Left renal pelvis (tissue), 4 donors: Measurements from ENCODE around the gene PPP1R15B. TPM values are rescaled to one million over a fixed set of nuclear protein-coding genes. Genes with fewer than 3 reads are reported as not detected.

Experiments used
- DNase-seq, 4 donors: peaks; one replicate each; pipeline ENCODE4 v3.0.0-alpha.2; 2013; ENCODE audit warnings: low read depth in 4 of 4, low spot score in 3 of 4
- polyA plus RNA-seq, 4 donors: library from polyadenylated mRNA; unstranded; fragments of 120-200 nt; gene quantifications; one replicate each; pipeline ENCODE4 v1.2.1, GENCODE V29; 2013; ENCODE audit not compliant: insufficient read length in 4 of 4

The PPP1R15B gene
- polyA plus RNA-seq, 4 donors: 41.0 to 85.0 (median 43.3) TPM

DNA sequence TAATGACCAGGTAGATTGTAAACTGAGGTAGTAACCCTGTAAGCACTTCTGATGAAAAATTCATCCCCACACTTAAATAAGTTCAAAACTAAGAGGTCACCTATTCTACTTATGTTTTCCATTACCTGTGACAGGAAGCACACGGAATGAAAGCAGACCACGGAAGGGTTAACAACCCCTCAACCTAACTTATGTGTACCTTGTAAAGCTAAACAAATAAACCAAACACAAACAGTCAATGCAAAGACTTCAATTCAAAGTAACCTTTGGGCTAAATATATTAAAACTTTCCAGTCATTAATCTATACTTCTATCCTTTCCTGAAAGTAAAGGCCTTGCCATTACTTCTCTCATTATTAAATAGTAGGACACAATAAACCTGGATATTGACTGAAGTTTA lies 7.0 kb downstream of the PPP1R15B start:
- no peak for DNase-seq

DNA sequence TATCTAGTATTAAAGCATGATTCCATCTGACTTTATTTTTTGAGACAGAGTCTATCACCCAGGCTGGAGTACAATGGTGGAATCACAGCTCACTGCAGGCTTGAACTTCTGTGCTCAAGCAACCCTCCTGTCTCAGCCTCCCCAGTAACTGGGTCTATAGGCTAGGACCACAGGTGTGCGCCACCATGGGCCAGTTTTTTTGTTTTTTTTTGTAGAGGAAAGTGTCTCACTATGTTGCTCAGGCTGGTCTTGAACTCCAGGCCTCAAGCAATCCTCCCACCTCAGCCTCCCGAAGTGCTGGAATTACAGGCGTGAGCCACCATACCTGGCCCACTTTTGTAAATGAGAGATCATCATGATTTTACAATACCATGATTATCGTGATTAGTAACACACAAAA lies 9.2 kb downstream of the PPP1R15B start:
- no peak for DNase-seq

DNA sequence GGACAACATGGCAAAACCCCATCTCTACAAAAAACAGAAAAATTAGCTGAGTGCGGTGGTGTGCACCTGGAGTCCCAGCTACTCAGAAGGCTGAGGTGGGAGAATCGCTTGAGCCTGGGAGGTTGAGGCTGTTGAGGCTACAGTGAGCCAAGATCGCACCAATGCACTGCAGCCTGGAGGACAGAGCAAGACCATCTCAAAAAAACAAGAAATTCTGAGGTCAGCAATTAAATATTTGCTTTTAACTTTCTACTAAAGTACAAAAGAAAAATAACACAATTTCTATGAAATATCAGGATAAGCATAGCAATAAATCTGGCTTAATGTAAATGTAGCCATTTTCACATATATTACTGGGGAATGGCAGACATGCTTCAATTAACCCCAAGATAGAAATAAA lies 9.9 kb downstream of the PPP1R15B start:
- DNase-seq: no peak

DNA sequence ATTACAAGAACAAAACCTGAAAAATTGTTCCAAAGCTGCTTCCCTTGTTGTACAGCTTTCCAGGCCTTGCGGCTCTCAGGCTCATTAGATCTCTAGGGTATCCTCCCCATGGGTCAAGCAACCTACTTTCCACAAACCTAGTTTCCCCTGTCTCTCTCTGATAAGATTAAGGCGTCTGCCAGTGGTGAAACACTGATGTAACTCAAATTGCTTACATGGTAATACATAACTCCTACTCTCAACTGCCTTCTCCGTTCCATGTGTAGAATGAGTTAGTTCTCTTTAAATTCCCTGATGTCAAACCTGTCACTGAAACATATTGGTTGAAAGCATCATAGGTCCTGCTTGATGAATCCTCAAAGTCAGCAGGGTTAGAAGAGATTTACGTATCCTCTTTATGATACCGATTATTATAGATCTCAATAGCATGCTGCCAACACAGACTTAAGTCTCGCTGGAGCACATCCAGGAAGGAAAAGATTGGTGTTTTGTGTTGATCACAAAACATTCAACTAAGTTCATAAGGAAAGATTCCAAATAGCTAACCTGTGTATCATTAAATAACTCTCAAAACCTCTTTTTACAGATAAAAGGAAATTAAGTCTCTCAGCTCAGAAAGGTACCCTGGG lies 10.6 kb downstream of the PPP1R15B start:
- no peak for DNase-seq

DNA sequence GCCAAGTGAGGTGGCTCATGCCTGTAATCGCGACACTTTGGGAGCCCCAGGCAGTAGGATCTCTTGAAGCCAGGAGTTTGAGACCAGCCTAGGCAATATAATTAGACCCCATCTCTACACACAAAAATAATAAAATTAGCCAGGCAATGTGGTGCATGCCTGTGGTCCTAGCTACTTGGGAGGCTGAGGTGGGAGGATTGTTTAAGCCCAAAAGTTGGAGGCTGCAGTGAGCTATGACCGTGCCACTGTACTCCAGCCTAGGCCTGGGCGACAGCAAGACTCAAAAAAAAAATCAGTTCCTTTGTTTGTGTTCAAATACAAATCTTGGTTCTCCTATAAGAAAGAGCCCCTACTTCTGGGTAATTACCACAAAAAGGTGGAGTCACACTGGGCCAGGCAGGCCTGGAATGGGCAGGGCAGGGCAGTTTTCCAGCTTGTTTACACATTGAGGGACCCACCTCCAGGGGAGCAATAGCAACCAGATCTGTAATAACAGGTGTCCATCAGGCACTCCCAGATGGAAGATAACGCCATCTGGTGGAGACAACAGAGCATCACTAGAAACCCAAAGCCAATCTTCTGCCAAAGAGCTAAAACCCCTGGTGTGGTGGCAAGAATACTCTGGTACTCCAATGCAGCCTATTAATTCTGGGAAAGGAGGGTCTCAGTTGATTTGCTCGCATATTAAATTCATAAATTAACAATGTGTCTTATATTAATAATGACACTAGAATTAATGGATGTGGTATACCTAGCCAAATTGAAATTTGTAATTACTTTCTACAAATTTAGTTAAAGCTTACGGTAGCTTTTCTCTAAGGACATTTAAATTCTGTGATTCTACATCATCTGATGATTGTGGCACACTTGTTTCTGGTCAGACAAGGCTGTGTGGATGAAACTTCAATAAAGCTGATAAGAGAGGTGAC lies 13.2 kb downstream of the PPP1R15B start:
- DNase-seq: no peak

DNA sequence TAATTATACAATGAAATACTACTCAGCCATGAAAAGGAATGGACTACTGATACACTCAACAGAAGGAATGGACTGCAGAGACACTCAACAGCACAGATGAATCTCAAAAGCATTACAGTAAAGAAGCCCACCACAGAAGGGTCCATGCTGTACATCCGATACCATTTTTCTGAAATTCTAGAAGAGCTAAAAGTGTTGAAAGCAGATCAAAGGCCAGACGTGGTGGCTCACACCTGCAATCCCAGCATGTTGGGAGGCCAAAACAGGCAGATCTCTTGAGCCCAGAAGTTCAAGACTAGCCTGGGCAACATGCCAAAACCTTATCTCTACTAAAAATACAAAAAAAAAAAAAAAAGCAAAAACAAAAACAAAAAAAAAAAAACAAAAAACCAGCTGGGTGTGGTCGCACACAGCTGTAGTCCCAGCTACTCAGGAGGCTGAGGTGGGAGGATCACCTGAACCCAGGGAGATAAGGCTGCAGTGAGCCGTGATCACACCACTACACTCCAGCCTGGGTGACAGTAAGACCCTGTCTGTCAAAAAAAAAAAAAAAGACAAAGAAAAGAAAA lies 15.5 kb downstream of the PPP1R15B start:
- DNase-seq: no peak

DNA sequence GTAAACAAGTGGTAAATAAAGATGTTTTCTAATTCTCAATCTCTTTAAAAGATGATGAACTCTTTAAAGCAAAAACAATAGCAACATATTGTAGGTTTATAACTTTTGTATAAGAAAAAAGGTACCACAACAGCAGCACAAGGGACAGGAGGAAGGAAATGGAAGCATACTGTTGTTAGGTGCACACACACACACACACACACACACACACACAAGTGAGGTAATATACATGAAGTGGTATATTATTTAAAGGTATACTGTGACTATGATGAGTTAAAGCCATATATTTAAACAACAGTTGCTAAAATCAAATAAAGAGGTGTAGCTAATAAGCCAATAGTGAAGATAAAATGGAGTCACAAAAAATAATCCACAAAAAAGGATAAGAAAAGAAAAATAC lies 20.0 kb downstream of the PPP1R15B start:
- DNase-seq: no peak

DNA sequence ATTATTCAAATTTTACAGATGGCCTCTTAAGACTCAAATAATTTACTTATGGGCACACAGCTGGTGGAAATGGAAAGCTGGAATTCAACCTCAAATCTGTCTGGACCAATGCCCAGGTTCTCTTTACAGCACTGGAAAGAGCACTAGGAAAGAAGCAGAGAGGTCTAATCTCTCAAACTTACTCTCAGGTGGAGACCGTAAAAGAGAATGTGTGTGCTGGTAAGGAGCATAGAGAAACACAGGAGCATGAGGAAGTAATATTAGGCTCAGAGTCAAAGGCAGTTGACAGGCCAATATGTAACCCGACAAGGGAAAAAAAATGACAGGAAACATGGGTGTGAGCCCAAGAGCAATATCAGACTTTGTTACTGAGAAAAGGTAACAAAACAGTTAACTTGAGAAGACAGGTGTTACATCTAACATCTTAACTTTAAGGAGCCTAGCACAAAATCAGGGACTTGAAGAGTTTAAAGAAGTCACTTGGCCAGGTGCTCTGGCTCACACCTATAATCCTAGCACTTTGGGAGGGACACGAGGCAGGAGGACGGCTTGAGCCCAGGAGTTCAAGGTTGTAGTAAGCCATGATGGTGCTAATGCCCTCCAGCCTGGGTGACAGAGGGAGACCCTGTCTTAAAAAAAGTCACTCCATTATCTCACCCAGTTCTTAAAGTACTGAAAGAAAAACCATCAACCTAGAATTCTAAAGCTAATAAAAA lies 20.7 kb downstream of the PPP1R15B start:
- DNase-seq: no peak

DNA sequence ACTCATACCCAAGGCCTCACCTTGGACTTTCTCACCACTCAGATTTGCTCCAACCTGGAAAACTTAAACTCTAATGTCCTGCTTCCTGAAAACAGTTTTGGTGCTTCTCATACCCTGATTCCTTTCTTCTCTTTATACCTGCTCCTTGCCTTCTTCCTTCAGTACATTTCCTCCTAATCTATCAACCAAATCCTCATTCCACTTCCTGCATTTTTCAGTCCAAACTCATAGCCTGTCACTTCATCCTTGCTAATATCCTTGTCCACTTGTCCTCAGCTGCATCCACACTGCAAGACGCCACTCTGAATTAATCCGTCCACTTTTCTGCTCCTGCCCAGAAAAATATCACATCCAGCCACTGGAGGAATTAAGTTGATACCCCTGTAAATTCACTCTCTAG lies 25.9 kb downstream of the PPP1R15B start:
- DNase-seq: no peak

DNA sequence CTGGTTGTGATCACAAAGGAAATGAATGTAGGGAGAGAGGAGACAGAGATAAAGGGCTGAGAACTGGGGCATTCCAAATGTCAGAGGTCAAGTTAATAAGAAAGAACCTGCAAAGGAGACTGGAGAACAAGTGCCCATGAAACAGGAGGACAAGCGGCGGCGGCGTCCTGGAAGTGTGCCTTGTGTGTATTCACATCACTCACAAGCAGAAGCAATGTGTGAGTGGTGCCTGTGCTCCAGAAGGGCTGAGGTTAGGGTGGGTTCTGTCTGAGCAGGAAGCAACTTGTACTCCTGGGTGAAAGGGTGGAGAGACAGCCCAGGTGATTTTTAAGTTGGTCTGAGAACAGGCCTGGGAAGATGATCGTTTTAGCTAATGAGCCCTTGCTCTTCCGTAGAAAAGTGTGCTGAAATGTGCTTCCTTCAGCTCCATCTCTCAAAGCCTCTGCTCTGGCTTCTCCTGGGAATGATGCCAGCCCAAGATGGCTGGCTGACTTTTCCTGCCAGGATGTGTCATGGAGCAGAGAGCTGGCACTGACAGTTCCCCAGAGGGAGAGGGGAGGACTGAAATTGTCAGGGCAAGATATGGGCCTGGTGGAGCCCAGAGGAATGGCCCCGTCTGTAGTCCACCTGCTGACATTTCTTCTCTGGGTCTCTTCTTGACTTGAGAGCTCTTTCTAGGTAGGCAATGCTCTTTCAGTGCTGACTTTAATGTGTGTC lies 26.8 kb downstream of the PPP1R15B start:
- DNase-seq: no peak

DNA sequence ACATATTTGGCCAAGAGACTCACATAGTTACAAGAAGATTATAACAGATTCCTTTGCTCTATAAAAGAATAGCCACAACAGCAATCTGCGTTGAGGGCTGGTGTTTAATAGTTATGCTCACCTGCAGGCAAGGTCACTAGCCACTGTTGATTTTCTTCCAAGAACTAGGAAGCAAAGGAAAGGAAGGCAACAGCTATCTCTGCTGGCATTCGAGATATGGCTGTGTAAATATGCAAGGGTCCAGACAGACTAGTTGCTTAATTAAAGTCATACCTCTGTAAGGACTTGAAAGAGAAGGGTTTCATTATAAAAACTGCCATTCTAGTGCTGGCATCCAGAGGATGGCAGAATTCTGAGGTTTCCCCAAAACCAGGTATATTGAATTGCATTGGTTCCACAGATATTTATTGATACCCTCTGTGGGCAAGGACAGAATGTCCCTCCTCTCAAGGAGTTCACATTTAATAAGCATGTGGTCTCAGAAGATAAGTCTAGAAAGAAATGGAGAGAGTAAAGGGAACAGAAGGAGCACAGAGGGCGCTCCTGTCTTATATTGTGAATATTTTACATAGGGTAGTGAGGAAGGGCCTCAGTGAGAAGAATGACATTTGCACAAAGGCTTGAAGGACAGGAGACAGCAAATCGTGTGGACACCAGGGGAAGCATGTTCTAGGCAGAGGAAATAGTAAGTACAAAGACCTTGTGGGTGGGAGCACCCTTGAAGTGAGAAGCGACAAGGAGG lies 28.3 kb downstream of the PPP1R15B start:
- no peak for DNase-seq

DNA sequence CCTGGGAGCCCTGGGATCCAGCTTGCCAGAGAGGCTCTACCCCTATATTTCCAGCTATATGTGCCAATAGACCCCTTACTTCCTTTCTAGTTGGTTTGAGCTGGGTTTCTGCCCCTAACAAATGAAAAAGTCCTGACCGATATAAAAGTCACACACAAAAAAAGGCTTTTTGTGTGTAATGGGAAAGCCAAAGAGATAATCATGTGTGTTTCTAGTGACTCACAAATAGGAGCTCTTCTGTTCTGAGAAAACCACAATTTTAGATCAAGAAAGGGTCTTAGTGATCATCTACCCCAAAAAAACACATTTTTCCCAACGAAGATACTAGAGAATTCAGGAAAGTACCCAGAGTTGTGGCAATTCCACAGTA lies 28.9 kb downstream of the PPP1R15B start:
- DNase-seq: no peak

DNA sequence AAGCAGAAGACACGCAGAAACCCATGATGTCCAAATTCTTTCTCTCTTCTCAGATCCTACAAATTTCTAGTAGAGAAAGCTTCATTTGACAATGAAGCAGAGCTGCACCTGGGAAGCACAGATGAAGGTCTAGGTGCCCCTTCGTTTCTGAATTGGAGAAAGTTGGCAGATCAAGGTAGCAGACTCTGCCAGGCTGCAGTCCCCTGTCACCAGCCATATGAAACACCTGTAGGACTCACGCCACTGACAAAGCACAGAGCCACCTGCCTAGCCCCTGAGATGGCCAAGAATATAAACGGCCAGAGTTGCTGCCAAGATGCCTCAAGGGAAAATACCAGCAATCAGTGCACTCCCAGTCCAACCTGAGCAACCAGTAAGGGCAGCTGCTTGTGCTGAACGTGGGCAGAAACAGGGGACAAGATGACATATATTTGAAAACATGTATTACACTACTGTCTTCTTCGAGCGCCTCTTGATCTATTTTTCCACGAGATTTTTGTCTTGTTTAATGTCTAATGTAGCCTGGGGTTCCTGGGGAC lies 31.3 kb downstream of the PPP1R15B start:
- DNase-seq: no peak

DNA sequence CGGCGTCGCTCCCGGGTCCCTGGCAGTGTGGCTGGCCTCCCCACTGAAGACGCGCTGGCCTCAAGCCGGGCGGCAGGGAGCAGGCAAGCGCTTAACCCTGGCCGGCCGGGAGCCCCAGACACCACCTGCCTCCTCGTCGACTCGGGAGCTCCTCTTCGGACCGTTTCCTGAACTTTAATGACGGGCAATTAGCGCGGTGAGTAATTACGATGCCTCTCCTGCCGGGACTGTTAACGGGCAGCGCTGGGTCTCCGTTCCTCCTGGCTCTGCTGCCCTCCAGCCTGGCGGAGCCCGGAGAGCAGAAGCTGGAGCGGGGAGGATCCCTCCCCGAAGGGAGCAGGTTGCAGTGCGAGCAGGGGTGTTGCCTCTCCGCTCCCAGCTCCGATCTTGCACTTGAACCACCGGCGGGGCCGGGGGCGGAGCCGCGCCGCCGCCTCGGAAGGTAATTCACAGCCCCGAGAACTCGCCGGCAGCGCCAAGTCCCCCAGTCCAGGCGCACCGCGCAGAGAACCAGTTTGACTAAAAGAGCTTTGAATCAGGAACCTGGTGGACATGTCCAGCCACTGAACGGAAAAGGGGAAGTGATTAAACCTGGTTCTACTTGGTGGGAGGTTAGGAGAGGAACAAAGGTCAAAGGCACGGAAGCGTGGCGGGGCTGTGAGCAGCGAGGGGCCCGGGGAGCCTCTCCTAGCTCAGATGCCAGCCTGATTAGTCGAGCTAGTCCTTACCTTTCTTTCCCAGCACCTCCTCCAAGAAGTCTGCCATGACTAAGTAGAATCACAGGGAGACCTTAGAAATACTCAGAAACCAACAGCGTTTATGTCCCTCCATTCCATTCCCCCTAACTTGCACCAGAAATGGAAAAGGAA lies 33.6 kb downstream of the PPP1R15B start:
- DNase-seq: no peak

DNA sequence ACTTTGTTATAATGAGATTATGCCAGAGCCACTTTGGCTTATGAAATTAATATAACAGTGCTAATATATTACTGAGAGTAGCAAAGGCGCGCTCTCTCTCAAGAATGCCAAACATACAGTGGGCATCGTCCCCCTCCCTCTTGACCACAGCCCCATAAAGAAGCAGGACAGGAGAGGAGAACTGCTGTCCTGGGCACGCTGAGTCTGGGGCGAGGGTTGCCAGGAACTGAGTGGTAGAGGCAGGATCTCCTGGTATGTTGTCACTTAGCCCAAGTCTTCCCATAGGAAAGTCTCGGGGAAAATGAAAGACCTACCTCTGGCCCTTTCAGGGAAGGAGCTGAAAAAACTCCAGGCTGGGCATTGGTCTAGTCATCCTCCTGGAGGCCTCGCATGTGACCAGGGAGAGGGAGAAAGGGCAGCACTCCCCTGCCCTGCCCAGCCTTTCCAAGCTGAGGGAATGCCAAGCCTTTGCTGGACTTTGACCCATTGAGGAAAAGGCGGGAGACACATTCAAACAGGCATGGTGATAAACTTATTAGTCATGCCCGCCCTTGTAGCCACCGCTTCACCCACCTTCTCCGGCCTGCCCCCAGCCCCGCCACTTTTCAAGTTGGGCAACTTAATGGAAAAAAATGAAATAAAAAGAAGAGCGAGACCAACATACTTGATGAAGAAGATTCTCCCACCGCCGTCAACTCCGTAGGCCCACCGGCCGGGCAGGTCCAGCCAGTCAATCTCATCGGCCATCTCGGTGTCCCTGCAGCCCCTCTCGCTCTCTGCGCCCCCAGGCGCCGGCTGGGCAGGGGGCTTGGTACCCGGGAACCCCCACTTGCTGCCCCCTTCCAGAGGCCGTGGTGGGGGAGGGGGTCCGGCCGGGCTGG lies 34.5 kb downstream of the PPP1R15B start:
- no peak for DNase-seq

DNA sequence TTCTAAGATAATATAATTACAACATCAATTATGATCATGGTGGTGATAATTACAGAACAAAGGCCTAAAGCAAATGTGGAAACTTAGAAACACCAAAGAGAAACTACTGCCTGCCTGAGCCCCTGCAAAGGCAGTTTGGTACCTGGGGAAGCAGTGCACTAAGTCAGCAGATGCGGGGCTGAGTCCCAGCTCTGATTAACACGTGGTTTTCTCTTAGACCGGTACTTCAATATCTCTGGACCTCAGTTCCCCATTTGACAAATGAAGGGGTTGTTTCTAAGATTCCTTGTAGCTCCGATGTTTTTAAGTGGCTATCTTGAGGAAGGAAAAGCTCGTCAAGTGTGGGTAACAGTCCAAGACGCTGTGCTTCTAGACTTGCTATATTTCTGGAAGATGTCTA lies 35.2 kb downstream of the PPP1R15B start:
- DNase-seq: no peak

DNA sequence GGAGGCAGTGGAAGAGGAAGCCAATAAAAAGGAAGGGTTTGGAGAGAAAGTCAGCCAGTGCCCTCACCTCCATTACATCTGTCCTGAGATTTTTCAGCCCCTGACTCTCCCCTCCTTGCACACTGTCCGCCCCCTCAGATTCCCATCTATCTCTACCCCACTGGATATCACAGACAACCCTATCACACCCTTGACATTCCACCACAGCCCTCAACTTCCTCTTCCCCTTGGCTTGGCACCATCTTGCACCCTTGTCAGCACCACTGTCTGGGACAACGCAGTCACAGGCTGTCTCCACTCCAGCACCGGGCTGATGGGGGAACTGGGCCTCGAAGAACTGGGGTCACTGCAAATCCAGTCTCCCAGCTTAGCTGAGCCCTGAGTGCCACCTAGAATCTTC lies 37.7 kb downstream of the PPP1R15B start:
- DNase-seq: no peak

DNA sequence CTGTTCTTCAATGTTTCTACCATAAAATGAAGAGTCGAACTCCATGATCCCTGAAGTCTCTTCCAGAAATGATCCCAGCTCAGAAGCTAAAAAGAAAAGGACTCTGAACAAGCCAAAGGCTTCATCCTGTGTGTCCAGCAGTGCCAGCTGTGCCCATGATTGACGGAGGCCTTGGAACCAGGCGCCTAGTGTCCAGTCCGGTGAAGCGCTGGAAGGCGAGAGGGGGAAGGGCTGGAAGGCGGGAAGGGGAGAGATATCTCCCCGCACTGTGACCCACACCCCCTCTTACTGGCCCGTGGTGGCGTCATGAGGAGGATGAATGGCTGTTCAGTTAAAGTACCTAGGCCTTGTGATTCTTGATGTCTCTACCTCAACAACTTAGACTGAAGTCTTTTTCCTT lies 41.4 kb downstream of the PPP1R15B start:
- no peak for DNase-seq
